Measurements from ENCODE around the gene METTL26.
"Not testable (repeated sequence)": the region's sequence is repeated elsewhere in the genome, so short reads cannot be mapped to it uniquely, and the experiment has no call there.

METTL26 gene

DNA sequence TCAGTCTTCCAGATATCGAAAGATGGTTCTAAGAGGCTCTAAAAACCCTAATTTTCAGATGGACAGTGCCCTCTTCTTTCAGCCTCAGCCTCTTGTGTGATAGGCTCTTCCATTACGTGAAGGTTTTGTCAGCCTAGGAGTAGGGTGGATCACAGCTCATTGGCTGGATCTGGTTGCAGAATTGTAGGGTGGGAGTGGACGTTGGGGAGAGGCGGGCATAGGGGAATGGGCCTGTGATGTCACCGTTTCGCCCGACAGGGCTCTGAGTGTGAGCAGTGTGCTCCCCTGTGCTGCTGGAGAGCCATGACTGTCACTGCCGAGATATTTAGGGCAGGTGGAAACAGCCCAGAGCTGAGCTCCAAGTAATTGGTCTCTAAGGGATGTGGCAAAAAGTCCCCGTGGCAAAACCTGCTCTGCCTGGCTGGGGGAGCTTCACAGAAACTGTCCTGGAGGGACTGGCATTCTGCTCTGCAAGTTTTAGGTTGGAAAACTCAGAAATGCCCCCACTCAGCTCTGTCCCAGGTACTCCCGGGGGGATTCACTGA, 11.5 kb downstream of the METTL26 start:
- DNase-seq (ENCODE audit: low read depth): no peak

DNA sequence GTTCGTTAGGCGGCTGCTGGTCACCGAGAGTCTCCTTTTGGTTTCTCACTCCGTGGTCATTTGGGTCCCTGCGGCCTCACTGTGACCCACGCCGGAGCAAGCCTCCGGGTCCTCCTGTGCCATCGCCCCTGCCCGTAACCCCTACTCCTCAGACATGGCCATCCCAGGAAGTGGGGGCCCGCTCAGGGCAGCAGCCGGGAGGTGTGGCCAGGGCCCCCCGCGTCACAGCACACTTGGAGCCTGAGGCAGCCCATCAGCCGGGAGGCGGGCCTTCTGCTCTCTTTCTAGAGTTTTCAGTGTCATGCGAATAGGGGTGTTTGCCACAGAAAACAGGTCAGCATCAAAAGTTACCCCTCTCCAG, 13.2 kb downstream of the METTL26 start:
- DNase-seq (ENCODE audit: low read depth): no peak

DNA sequence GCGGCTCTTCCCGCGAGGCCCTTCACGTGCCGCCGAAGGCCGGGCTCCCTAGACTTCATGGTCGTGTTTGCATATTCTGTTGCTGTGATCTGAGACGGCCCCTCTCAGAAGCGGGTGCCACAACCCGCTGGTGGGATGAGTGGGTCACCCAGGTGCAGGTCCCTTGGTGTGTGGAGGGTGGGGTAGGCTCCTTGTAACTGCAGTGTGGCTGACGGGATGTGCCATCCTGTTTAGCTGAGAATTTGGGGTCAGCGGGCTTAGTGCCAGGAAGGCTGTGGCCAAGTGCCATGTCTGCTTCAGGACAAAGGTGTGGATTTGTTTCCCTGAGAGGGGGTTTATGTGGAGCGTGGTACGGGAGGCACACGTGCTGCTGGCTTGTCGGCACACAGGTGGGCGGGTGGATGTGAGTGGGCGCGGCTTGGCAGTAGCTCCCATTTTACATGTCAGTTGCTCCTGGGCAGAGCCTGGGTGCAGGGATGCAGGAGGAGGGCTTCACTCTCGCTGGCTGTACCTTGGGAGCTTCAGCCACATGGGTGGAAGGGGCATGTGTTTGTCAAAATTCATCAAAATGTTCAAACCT, 14.5 kb downstream of the METTL26 start:
- DNase-seq (ENCODE audit: low read depth): no peak

DNA sequence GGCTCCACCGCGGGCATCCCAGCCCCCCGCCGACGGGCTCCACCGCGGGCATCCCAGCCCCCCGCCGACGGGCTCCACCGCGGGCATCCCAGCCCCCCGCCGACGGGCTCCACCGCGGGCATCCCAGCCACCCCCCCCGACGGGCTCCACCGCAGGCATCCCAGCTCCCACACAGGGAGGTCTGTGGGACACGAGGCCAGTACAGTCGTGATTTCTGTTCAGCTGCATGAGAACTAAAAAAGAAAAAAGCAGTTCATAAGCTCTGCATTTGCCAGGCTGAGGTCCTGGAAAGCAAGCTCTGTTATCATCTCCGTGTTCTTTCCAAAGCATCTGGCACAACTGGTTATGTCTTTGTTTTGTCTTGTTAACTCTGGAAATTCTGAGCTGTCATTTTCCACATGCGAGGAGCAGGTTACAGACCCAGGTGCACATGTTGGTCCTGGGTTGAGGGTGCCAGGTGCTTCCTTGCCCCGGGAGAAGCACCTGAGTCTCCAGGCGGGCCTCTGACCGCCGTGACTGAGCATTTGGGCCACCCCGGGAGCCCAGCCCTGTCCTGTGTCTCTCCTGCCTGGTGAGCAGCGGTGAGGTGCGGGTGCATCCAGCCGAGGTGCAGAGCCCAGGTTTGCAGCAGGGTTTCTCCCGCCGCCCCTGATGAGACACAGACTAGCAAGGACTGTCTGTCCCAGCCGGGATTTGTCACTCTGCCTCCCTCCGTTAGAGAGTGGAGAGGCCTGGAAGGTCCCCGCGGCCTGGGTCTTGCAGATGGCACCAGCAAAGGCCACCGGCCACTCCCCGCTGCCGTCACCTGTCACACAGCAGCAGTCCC, 15.2 kb downstream of the METTL26 start:
- no peak for DNase-seq (ENCODE audit: low read depth)

DNA sequence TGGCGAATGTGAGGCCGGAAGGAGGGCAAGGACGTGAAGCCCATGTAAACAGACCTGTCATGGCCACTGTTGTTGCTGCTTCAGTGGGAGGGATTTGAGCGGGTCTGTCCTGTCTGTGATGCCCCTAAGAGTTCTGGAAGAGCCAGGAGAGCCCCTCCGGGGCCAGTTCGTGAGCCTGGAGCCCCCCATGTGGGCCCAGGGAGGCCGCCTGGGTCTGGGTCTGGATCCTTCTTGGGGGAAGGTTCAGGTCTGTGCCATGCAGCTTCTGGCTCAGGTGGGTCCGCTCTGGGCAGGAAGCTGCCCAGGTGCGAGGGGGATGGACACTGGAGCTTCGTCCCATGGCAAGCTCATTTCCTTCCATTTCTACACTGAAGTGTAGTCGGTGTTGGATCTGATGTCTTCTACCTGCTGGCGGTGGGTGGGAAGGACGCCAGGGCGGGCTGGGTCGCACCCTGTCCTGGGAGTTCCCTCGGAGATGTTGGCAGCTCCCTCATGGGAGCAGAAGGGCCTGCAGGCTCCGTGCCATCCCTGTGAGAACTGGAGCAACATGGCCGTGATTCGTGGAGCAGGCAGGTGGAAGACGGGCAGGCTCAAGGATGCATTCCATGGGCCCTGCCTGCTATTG, 16.5 kb downstream of the METTL26 start:
- DNase-seq (ENCODE audit: low read depth): no peak

DNA sequence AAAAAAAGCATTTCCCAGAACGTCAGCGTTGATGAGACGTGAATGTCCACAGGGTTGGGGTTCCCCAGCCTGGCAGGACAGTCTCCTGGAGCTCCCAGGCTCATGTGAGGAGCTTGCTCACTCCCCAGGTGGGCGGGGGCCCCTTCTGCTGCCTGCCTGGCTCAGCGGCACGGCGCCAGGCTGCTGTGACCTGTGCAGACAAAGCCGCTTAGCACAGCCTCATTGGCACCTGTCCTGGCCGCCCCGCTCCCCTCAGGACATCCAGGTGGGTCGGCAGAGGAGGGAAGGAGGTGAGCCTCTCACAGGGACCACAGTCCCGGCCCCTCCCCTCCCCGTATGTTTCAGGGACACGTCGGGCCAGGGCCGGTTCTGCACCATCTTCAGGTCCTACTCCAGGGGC, 18.2 kb downstream of the METTL26 start:
- no peak for DNase-seq (ENCODE audit: low read depth)

DNA sequence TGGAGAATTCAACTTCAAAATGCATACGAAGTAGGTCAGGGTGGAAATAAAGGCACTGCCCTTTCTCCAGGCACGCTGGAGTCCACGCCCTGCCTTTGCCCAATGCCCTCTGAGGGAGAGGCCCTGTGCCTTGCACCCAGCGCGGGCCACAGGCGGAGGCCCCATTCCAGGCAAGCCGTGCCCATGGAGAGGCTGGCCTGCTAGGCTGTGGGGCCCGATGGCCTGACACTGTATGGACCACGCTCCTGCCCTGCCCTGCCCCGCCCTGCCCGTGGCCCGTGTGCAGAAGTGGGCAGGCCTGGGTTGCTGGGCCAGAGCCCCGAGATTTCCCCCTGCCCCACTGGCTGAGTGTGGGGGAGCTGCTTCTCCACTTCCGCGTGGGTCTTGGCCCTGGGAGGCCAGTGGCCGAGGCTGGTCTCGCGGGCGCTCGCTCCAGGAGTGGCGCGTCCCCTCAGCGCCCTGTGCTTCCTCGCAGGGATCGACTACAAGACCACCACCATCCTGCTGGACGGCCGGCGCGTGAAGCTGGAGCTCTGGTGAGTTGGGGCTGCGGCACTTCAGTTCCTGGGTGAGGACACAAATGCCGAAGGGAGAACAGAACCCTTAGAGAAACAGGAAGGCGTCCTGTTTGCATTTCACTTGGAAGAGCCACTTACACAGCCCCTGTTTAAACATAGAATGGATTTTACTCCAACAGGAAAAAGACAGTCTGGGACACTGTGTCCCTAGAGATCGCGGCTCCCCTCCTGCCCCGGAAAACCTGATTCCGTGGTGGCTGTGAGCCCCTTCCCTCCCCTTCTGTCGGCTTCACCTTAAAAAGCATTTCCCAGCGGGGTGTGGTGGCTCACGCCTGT, 19.1 kb downstream of the METTL26 start:
- DNase-seq (ENCODE audit: low read depth): no peak

DNA sequence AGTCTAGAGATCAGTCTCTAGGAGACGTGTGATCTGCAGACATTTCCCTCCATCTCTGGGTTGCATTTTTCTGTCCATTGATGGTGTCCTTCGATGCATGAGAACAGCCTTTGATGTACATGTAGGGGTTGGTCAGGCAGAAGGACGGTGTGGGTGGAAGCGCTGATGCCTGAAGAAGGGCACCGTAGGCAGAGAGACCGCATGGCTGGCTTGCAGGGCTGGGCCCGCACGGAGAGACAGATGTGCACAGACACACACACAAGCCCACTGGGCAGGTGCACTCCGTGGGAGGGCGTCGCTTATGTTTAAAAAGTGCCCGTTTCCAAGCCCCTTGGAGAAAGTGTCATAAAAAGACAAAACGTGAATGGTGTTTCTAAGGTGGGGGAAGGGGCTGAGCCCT, 21.0 kb downstream of the METTL26 start:
- no peak for DNase-seq (ENCODE audit: low read depth)

DNA sequence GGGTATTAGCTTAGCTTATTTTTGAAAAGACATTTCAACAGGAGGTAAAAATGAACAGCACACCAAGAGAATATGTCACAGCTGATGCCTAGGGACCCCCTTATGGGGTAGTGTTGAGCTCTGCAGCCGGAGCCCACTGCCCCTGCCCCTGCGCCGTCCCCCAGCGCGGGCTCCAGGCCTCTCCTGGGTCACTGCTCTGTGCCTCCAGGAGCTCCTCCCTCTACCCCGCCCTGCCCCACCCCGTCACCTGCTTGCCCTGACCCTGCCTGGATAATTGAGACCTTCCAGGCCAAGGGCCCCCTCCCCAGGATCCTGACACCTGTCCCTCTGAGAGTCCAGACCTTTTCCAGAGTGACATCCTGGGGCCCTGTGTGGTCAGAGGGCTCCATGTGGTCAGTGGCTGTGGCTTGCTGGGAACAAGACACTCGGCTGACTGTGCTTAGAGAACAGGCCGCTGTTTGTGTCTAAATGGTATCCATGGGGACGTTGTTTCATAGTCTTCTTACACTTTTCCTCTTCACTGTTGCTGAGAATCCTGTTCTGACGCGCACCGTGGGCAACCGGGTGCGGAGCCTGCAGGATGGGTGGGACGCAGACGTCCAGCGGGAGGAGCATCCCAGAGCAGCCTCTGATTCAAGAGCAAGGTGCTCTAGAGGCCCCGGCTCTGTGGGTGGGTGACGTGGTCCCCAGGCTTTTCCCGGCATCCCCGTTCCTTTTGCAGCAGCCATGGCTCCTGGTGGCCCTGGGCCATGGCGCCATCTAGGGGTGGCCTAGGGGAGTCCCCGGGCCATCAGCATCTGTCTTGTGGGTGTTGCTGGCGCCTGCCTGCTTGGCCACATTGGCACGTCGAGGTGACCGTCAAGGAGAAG, 25.4 kb downstream of the METTL26 start:
- peak; percentile 44 for DNase-seq (ENCODE audit: low read depth)

DNA sequence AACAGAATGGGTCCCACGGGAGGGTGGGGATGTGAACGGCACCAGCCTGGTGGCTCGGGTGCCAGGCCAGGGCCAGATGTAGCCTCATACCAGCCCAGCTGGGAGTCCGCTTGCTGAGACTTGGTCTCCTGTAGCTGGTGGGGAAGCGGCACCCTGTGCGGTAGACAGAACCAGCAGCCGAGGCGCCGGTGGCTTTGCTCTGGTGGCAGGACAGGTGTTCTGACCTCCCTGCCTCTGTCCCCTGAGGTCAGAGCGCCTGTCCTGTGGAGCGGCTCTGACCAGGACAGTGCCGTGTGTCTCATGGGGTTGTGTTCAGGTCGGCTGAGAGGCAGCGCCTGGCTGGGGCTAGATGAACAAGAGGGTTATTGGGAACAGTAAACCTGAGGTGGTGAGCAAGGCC, 26.1 kb downstream of the METTL26 start:
- DNase-seq (ENCODE audit: low read depth): no peak

DNA sequence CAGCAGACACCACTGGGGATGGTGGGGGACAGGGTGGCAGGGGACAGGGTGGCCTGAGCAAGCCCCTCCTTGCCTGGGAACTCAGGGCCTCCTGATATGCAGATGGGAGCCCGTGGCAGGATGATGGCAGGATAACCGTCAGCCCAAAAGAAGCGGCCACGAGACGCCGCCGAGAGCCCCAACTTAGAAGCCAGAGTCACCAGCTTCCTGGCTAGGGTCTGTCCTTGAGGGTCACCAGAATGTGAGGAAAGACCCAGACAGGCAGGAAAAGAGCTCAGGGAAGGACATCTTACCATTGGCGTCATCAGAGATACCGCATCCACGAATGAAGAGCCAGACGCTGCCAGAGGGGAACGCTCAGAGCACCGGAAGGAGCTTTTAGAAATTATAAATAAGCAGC, 26.8 kb downstream of the METTL26 start:
- no peak for DNase-seq (ENCODE audit: low read depth)

DNA sequence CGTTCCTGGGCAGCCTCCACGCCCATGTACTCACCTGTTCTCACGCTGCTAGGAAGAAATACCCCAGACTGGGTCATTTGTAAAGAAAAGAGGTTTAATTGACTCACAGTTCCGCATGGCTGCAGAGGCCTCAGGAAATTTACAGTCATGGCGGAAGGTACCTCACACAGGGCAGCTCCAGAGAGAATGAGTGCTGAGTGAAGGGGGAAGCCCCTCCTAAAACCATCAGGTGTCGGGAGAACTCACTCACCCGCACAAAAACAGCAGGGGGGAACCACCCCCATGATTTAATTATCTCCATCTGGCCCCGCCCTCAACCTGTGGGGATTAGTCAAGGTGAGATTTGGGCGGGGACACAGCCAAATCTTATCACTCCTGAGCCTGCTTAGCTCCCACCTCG, 28.1 kb downstream of the METTL26 start:
- DNase-seq (ENCODE audit: low read depth): no peak

DNA sequence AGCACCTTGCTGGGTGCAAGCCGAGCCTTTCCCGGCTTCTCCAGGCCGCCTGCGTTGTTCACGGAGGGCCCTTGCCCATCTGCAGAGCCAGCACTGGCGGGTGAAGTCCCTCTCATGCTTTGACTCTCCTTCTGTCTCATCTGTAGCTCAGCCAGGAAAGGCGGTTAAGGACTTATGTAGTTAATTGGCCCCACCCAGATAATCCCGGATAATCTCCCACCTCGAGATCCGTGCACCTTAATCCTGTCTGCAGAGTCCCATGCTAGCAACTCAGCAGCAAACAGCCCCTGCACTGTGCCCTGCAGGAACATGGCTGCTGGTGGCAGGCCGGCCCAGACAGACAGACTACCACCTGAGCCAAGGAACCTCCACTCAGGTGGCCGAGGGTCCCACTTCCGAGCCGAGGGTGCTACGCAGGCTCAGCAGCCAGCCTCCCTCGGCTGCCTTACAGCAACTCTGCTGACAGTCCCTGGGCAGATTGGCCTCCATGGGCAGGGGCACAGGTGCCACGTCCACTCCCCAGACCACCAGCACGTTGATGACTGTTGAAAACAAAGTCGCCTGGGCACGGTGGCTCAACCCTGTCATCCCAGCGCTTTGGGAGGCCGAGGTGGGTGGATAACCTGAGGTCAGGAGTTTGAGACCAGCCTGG, 29.3 kb downstream of the METTL26 start:
- no peak for DNase-seq (ENCODE audit: low read depth)

DNA sequence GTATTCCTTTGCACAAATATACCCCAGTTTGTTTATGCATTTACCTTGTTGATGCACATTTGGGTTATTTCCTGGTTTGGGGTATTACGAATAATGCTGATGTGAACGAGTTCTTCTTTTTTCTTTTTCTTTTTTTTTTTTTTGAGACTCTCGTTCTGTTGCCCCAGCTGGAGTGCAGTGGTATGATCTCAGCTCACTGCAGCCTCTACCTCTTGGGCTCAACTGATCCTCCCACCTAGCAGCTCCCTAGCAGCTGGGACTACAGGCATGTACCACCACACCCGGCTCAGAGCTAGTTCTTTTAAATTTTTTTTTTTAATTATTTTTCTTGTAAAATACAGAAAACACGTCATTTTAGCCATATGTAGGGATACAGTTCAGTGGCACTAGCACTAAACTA, 32.2 kb downstream of the METTL26 start:
- DNase-seq (ENCODE audit: low read depth): no peak

DNA sequence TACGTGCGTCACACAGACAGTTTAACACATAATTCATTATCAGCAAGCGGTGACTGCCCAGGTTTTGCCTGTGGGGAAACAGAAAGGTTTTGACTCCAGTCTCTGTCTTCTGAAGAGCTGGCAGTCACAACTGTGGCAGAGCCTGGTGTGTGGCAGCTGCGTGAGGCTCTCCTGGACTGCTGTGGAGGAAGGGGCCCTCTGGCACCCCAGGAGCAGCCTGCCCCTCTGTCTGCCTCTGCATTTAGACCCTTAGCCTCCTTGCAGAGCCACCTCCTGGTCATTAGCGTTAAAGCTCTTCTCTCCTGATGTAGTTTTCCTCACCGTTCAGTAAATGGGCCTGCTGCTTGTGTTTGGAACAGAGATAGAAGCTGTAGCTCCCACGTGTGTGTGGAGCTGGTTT, 35.3 kb downstream of the METTL26 start:
- no peak for DNase-seq (ENCODE audit: low read depth)

DNA sequence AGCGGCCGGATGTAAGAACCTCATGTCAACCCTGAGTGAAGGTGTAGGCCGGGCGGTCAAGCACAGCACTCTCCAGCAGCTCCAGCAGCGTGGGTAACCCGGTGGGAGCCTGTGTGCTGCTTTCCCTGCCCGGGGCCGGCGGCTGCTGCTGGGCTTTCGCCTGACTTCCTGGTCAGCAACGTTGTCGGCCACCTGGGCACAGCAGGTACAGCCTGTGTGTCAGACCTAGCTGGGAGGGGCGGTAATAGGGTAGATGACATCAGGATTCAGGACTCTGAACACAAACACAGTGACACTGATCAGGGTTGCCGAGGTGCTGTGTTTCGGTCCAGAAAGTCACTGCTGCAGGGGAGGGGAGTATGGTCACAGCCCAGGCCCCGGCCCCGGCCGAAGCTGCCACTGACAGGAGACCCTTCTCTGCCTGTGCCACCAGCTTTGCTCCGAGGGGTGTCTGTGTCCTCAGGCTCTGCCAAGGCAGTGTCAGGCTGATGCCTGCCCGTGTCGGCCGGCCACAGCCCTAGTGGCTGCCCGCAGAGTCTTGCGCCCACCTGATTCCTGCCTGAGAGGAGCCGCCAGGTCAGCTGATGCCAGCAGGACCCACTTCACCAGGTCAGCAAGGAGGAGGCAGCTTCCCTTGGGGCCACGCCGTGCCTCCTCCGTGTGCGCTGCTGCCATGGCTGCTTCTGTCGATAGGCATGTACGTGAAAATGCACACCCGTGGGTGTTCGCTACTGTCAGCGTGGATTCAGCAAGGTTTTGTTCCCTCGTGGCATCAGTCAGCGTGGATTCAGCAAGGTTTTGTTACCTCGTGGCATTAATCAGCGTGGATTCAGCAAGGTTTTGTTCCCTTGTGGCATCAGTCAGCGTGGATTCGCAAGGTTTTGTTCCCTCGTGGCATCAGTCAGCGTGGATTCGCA, 37.0 kb downstream of the METTL26 start:
- DNase-seq (ENCODE audit: low read depth): no peak

DNA sequence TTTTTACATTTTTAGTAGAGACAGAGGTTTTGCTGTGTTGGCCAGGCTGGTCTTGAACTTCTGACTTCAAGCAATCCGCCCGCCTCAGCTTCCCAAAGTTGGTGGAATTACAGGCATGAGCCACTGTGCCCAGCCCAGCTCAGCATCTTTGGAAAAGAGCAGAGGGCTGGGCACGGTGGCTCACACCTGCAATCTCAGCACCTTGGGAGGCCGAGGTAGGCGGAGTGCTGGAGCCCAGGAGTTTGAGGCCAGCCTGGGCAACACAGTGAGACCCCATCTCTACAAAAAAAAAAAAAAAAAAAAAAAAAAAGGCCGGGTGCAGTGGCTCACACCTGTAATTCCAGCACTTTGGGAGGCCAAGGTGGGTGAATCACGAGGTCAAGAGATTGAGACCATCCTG, 38.5 kb downstream of the METTL26 start:
- not testable (repeated sequence) for DNase-seq (ENCODE audit: low read depth)

DNA sequence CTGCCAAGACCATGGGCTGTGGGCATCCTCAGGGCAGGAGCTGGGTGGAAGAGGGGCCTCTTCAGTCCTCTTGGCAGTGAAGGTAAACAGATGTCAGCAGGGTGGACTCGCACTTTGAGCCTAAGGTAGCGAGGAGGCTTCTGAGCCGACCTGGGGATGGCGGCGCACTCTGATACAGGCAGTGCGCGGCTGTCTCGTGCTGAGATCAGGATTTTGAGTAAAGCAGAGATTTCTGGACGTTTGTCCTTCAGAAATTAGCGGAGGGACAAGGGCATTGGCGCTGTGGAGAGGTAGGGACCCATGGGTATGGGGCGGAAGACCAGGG, 39.4 kb downstream of the METTL26 start:
- no peak for DNase-seq (ENCODE audit: low read depth)

DNA sequence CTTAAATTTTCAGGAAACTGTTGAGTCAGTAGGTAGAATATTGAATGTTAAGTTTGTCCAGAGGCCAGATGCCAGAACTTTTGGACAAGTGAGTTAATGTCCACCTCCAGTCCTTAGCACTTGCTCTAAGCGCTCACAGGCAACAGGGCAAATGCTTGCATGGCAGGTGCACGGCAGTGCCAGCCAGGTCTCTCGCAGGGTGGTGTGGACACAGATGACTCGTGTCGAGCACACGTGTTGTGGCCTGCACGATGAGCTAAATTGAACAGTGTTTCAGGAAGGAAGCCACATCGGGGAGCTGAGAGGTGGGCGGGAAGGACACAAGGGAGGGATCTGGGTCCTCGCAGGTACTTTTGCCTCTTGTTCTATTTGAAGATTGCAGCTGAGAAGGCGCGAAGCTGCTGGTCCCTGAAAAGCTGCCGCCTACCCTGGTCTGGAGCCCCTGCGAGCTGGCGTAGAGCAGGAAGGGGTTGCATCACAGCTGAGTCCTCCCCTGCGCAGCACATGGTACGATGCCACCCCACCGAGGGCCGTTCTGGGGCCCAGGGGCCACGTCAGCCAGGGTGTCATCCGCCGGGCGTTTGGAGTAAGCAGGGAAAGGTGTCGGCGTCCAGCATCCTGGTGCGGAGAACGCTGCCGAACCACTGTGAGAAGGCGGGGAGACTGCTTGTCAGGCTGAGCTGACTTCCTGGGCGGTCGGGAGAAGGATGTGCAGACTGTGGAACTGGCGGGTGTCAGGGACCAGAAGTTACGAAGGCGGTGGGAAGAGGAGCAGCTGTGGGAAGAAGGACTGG, 40.0 kb downstream of the METTL26 start:
- no peak for DNase-seq (ENCODE audit: low read depth)
